NCI-H226 (cell line): ENCODE results near the gene IPO9.
"Not testable (repeated sequence)": the region's sequence is repeated elsewhere in the genome, so short reads cannot be mapped to it uniquely, and the experiment has no call there.

Experiments used
- DNase-seq: peaks from one replicate; pipeline ENCODE4 v3.0.0-alpha.2; 2015

IPO9 gene

GRCh38 chr1:201810466-201811216 is 18.3 kb upstream of the IPO9 start:
- DNase-seq = no peak

- no peak for DNase-seq
Observed at GRCh38 chr1:201813226-201813625, 15.7 kb upstream of the IPO9 start.

GRCh38 chr1:201816309-201816854 is 12.6 kb upstream of the IPO9 start:
- DNase-seq = no peak

GRCh38 chr1:201818971-201819750 is 9.8 kb upstream of the IPO9 start:
- peak; percentile 38 for DNase-seq

- DNase-seq = no peak
Observed at GRCh38 chr1:201820413-201820812, 8.5 kb upstream of the IPO9 start.

GRCh38 chr1:201825245-201825644 is 3.7 kb upstream of the IPO9 start:
- DNase-seq = no peak

GRCh38 chr1:201826830-201827229 is 2.1 kb upstream of the IPO9 start:
- no peak for DNase-seq

- DNase-seq = no peak
Observed at GRCh38 chr1:201827321-201828216, 1.4 kb upstream of the IPO9 start.

GRCh38 chr1:201828217-201828819 is 639 bp upstream of the IPO9 start:
- no peak for DNase-seq

GRCh38 chr1:201831371-201831770 is 2.4 kb downstream of the IPO9 start:
- DNase-seq = no peak

- DNase-seq = no peak
Observed at GRCh38 chr1:201834621-201835020, 5.7 kb downstream of the IPO9 start.

GRCh38 chr1:201838381-201838780 is 9.4 kb downstream of the IPO9 start:
- no peak for DNase-seq

GRCh38 chr1:201839089-201839488 is 10.1 kb downstream of the IPO9 start:
- DNase-seq = not testable (repeated sequence)

GRCh38 chr1:201840055-201840454 is 11.1 kb downstream of the IPO9 start:
- no peak for DNase-seq

- no peak for DNase-seq
Observed at GRCh38 chr1:201840490-201840889, 11.5 kb downstream of the IPO9 start.

- no peak for DNase-seq
Observed at GRCh38 chr1:201841265-201841912, 12.4 kb downstream of the IPO9 start.

- no peak for DNase-seq
Observed at GRCh38 chr1:201842472-201843027, 13.6 kb downstream of the IPO9 start.

- DNase-seq = peak; percentile 15
Observed at GRCh38 chr1:201845331-201846083, 16.6 kb downstream of the IPO9 start.

- no peak for DNase-seq
Observed at GRCh38 chr1:201847150-201847549, 18.2 kb downstream of the IPO9 start.

GRCh38 chr1:201848230-201848629 is 19.3 kb downstream of the IPO9 start:
- DNase-seq = no peak
